Keratinocyte (primary cell): Measurements from ENCODE around the gene ZIC2. TPM values are rescaled to one million over a fixed set of nuclear protein-coding genes. Genes with fewer than 3 reads are reported as not detected.

Experiments used
- DNase-seq: peaks from one replicate; pipeline ENCODE4 v3.0.0-alpha.2; 2011; ENCODE audit warnings: low read depth, missing footprints, low spot score
- FAIRE-seq: peaks from 2 replicates; lab custom pipeline; 2011; peaks lifted over from hg19 to GRCh38; lab: Jason Lieb, UNC
- H2AFZ ChIP-seq: 2 replicates; pipeline ENCODE4 v1.6.0; 2012; ENCODE audit warnings: low read length, control low read depth, inconsistent platforms; ENCODE audit not compliant: control insufficient read depth
- H3K27ac ChIP-seq: 2 replicates; pipeline ENCODE4 v1.5.1; 2011; ENCODE audit warnings: low read length; ENCODE audit not compliant: control insufficient read depth, insufficient read depth
- H3K27me3 ChIP-seq: 3 replicates; pipeline ENCODE4 v1.6.0; 2011; ENCODE audit warnings: low read length; ENCODE audit not compliant: control insufficient read depth, insufficient read depth; ENCODE audit errors: extremely low read depth
- H3K36me3 ChIP-seq, 2 experiments: 2 replicates in 1 of 2; 3 replicates in 1 of 2; pipeline ENCODE4 v1.5.1; 2011; ENCODE audit warnings: low read length in 2 of 2, mild to moderate bottlenecking in 1 of 2; ENCODE audit not compliant: control insufficient read depth in 2 of 2, insufficient read depth in 2 of 2; ENCODE audit errors: extremely low read depth in 1 of 2
- H3K4me1 ChIP-seq: 3 replicates; pipeline ENCODE4 v1.5.1; 2011; ENCODE audit warnings: low read length; ENCODE audit not compliant: control insufficient read depth, insufficient read depth; ENCODE audit errors: extremely low read depth
- H3K4me2 ChIP-seq: 3 replicates; pipeline ENCODE4 v1.6.0; 2011; ENCODE audit warnings: low read depth, low read length; ENCODE audit not compliant: control insufficient read depth, insufficient read depth; ENCODE audit errors: extremely low read depth
- H3K4me3 ChIP-seq, 3 experiments: fragments of 200-600 bp in 1 of 3; sonication (generic) in 1 of 3; 2 replicates in 2 of 3; 3 replicates in 1 of 3; pipeline ENCODE4 v1.5.1; 2011 to 2016; ENCODE audit warnings: low read length in 3 of 3, mild to moderate bottlenecking in 3 of 3, control low read depth in 2 of 3, inconsistent platforms in 1 of 3, low read depth in 1 of 3, mixed read lengths in 1 of 3, mixed run types in 1 of 3, moderate library complexity in 1 of 3; ENCODE audit not compliant: control insufficient read depth in 2 of 3, insufficient read depth in 2 of 3; ENCODE audit errors: extremely low read depth in 1 of 3
- H3K79me2 ChIP-seq: 2 replicates; pipeline ENCODE4 v1.6.0; 2012; ENCODE audit warnings: low read length; ENCODE audit not compliant: control insufficient read depth, insufficient read depth
- H3K9ac ChIP-seq: 3 replicates; pipeline ENCODE4 v1.6.0; 2011; ENCODE audit warnings: low read length; ENCODE audit not compliant: control insufficient read depth, insufficient read depth; ENCODE audit errors: extremely low read depth
- H3K9me1 ChIP-seq: 3 replicates; pipeline ENCODE4 v1.6.0; 2011; ENCODE audit warnings: low read length; ENCODE audit not compliant: control insufficient read depth, insufficient read depth; ENCODE audit errors: extremely low read depth
- H3K9me3 ChIP-seq: 2 replicates; pipeline ENCODE4 v1.5.1; 2012; ENCODE audit warnings: low read depth, low read length; ENCODE audit not compliant: control insufficient read depth
- H4K20me1 ChIP-seq: 3 replicates; pipeline ENCODE4 v1.6.0; 2011; ENCODE audit warnings: low read length; ENCODE audit not compliant: control insufficient read depth, insufficient read depth; ENCODE audit errors: extremely low read depth
- CTCF ChIP-seq, 3 experiments: IDR thresholded peaks in 1 of 3; conservative IDR thresholded peaks in 1 of 3; optimal IDR thresholded peaks in 1 of 3; 2 replicates in 2 of 3; 3 replicates in 1 of 3; pipeline versions ENCODE3 to v1.5.1; 2011; ENCODE audit warnings: low read length in 3 of 3, mild to moderate bottlenecking in 3 of 3, moderate library complexity in 2 of 3, control low read depth in 1 of 3, inconsistent platforms in 1 of 3; ENCODE audit not compliant: insufficient read depth in 2 of 3; ENCODE audit errors: extremely low read depth in 1 of 3
- EZH2 ChIP-seq: IDR thresholded peaks from one replicate; pipeline ENCODE4 v1.6.1; 2012; ENCODE audit warnings: inconsistent platforms, mild to moderate bottlenecking, low read length, moderate library complexity
- dilution Hi-C: fragments of 300-500 bp; cut with MboI; formaldehyde crosslinking; loops from one replicate; pipeline ENCODE4 v1.7.0; 2020; ENCODE audit warnings: low sequenced_read_pairs; ENCODE audit not compliant: extremely low pct_ligation_motif_present
- polyA plus RNA-seq, 5 experiments: library from polyadenylated mRNA; depleted of rRNA in 3 of 5; stranded (reverse) in 3 of 5; stranded (forward) in 1 of 5; unstranded in 1 of 5; fragments of >200 nt; gene quantifications; 1 replicate in 1 of 5; 2 replicates in 3 of 5; 3 replicates in 1 of 5; pipeline versions ENCODE4 v1.2.1 to v1.2.3, GENCODE V29; 2011 to 2012; ENCODE audit warnings: missing spikeins in 2 of 5, low read depth in 1 of 5, low replicate concordance in 1 of 5

ZIC2 gene
- polyA plus RNA-seq, 1 donor (not counting 4 experiments of a cell fraction or from before 2014, with no cell fraction given): not detected

DNA sequence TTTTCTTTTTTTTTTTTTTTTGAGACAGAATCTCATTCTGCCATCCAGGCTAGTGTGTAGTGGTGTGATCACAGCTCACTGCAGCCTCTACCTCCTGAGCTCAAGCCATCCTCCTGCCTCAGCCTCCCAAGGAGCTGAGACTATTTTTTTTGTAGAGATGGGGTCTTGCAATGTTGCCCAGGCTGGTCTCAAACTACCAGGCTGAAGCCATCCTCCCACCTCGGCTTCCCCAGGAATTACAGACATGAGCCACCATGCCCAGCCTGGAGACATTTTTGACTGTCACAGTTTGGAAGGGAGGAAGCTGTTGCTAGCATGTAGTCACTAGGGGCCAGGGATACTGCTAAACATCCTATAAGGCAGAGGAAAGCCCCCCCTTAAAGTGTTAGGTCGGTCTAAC, 33.9 kb upstream of the ZIC2 start:
- TF ChIP-seq CTCF (optimal IDR thresholded peaks at IDR 0.05 in 1 of 3, IDR thresholded peaks at IDR 0.05 in 1 of 3, conservative IDR thresholded peaks at IDR 0.05 in 1 of 3; ENCODE audit: extremely low read depth in 1 of 3, insufficient read depth in 2 of 3, low read length in 3 of 3) (no peak), EZH2 (no peak)
- FAIRE-seq: no peak
- Histone ChIP-seq H2AFZ (no peak overlapping the region), H3K4me2 (no peak overlapping the region), H4K20me1 (no peaks in the 10 kb centered on the region), H3K4me3 (no peak overlapping the region), H3K36me3 (no peaks in the 10 kb centered on the region), H3K27ac (no peak overlapping the region), H3K9ac (no peak overlapping the region), H3K4me1 (no peaks in the 10 kb centered on the region), H3K9me1 (no peaks in the 10 kb centered on the region), H3K79me2 (no peaks in the 10 kb centered on the region), H3K9me3 (no peaks in the 10 kb centered on the region), H3K27me3 (peaks cover 26% of the 10 kb centered on the region)
- DNase-seq: no peak
- dilution Hi-C loops: no loop called here

GRCh38 chr13:99948411-99948810, 33.2 kb upstream of the ZIC2 start:
- no peak for TF ChIP-seq CTCF (optimal IDR thresholded peaks at IDR 0.05 in 1 of 3, IDR thresholded peaks at IDR 0.05 in 1 of 3, conservative IDR thresholded peaks at IDR 0.05 in 1 of 3; ENCODE audit: extremely low read depth in 1 of 3, insufficient read depth in 2 of 3, low read length in 3 of 3)
- H3K79me2 ChIP-seq: no peaks in the 10 kb centered on the region
- no peak overlapping the region for H3K4me3 ChIP-seq
- no peaks in the 10 kb centered on the region for H3K9me3 ChIP-seq
- no peaks in the 10 kb centered on the region for H3K9me1 ChIP-seq
- H3K27ac ChIP-seq: no peak overlapping the region
- peaks cover 27% of the 10 kb centered on the region for H3K27me3 ChIP-seq
- H3K4me1 ChIP-seq: no peaks in the 10 kb centered on the region
- H3K36me3 ChIP-seq: no peaks in the 10 kb centered on the region
- no peak overlapping the region for H3K9ac ChIP-seq
- DNase-seq (no peak), FAIRE-seq (no peak)
- no peaks in the 10 kb centered on the region for H4K20me1 ChIP-seq
- no peak overlapping the region for H2AFZ ChIP-seq
- H3K4me2 ChIP-seq: no peak overlapping the region
- dilution Hi-C loops: no loop called here
